NCI-H2171 (cell line): Measurements from ENCODE around the gene CDC42EP5.
"Not testable (repeated sequence)": the region's sequence is repeated elsewhere in the genome, so short reads cannot be mapped to it uniquely, and the experiment has no call there.

Experiments
- DNase-seq: peaks from one replicate; lab custom pipeline; 2025; lab: John Stamatoyannopoulos, UW

The CDC42EP5 gene

GRCh38 chr19:54473071-54473891 is at the start of gene CDC42EP5:
TSS of gene CDC42EP5 (minus strand) at chr19:54473296. CDS start at chr19:54465547, 7,749 bp downstream.
- no peak for DNase-seq

GRCh38 chr19:54521860-54522513 is 48.9 kb upstream of the CDC42EP5 start:
- DNase-seq = no peak

GRCh38 chr19:54521022-54521859 is 48.1 kb upstream of the CDC42EP5 start:
- no peak for DNase-seq

- DNase-seq = no peak
Measured at GRCh38 chr19:54518844-54519243, 45.7 kb upstream of the CDC42EP5 start.

- no peak for DNase-seq
Measured at GRCh38 chr19:54517483-54517882, 44.4 kb upstream of the CDC42EP5 start.

GRCh38 chr19:54515156-54515555 is 42.1 kb upstream of the CDC42EP5 start:
- no peak for DNase-seq

- not testable (repeated sequence) for DNase-seq
Measured at GRCh38 chr19:54509200-54509940, 36.3 kb upstream of the CDC42EP5 start.

- DNase-seq = not testable (repeated sequence)
Measured at GRCh38 chr19:54508487-54508886, 35.4 kb upstream of the CDC42EP5 start.

- no peak for DNase-seq
Measured at GRCh38 chr19:54507824-54508223, 34.7 kb upstream of the CDC42EP5 start.

- DNase-seq = not testable (repeated sequence)
Measured at GRCh38 chr19:54507038-54507717, 34.1 kb upstream of the CDC42EP5 start.

- DNase-seq = no peak
Measured at GRCh38 chr19:54506079-54506478, 33.0 kb upstream of the CDC42EP5 start.

GRCh38 chr19:54505542-54505941 is 32.4 kb upstream of the CDC42EP5 start:
- DNase-seq = not testable (repeated sequence)

- no peak for DNase-seq
Measured at GRCh38 chr19:54502518-54503048, 29.5 kb upstream of the CDC42EP5 start, which contains the start of gene LAIR2. TSS of gene LAIR2 (plus strand) at chr19:54502831. CDS start at chr19:54502919, 88 bp downstream.

- DNase-seq = not testable (repeated sequence)
Measured at GRCh38 chr19:54498451-54498772, 25.3 kb upstream of the CDC42EP5 start.

GRCh38 chr19:54497747-54498450 is 24.8 kb upstream of the CDC42EP5 start:
- DNase-seq = not testable (repeated sequence)

- DNase-seq = not testable (repeated sequence)
Measured at GRCh38 chr19:54495284-54495683, 22.2 kb upstream of the CDC42EP5 start.

- DNase-seq = no peak
Measured at GRCh38 chr19:54493967-54494585, 21.0 kb upstream of the CDC42EP5 start.

- DNase-seq = not testable (repeated sequence)
Measured at GRCh38 chr19:54493056-54493455, 20.0 kb upstream of the CDC42EP5 start.

- no peak for DNase-seq
Measured at GRCh38 chr19:54492568-54492967, 19.5 kb upstream of the CDC42EP5 start.

GRCh38 chr19:54489766-54490165 is 16.7 kb upstream of the CDC42EP5 start:
- DNase-seq = no peak
